ENCODE measurements around the gene JAKMIP2.
A peak's percentile ranks its signal among the peaks of the same experiment; 100 is the strongest.
"Not testable (repeated sequence)": the region's sequence is repeated elsewhere in the genome, so short reads cannot be mapped to it uniquely, and the experiment has no call there.

JAKMIP2 gene

DNA sequence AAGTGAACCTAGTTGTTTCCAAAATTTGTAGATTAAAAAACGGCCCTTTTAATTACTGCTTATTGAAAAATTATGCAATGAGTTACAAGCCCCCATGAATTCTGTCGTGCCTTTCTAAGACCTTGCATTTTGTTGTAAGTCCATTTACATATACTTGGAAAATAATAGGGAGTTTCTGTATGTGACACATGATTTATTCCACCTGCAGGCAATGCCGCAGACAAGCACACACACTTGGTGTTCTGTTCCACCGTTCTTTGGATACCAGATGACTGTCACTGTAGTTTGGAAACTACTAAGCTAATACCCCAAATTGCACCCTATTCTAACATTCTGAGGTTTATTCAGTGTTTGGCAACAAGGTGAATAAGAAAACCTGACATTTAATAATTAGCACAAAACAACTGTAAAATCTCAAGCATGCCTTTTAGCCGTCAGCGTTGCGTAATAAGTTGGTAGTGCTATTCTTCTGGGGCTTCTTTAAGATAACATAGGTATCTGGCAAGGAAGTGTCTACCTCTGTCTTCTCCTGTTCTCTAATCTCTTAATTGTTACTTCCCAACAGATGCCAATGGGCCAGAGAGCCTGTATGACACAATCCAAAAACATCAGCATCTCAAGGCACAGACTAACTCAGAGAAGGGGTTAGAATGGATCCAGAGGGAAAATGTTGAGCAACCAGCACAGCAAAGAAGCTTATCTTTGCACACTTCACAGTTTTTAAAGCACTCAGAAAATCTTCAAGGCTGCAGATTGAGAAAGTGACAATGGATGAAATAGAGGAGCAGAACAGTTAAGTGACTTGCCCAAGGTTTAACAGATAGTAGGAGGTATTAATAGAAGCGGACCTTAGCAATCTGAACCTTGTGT lies 224.4 kb downstream of the JAKMIP2 start:
- peak; percentile 28 for DNase-seq (ENCODE audit: low read depth)

DNA sequence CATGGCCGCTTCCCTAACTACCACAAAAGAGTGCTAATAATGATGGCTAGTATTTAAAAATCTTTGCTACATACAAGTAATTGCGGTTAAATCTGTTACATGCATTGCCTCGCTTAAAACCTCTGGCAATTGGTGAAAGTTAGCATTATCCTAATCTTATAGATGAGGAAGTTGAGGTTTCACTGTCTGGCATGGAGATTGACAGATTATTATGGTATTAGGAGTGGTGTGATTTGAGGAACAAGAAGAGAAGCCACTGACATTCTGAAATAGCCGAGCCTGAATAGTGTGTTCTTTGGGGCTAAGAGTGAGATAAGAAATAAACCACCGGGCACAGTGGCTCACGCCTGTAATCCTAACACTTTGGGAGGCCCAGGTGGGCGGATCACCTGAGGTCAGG lies 227.4 kb downstream of the JAKMIP2 start:
- no peak for DNase-seq (ENCODE audit: low read depth)

GRCh38 chr5:147554261-147554817 lies 228.2 kb downstream of the JAKMIP2 start:
- DNase-seq (ENCODE audit: low read depth) = peak; percentile 82

- not testable (repeated sequence) for DNase-seq (ENCODE audit: low read depth)
Measured at GRCh38 chr5:147553817-147554216, 228.7 kb downstream of the JAKMIP2 start.

- no peak for DNase-seq (ENCODE audit: low read depth)
Measured at GRCh38 chr5:147552897-147553296, 229.6 kb downstream of the JAKMIP2 start.

DNA sequence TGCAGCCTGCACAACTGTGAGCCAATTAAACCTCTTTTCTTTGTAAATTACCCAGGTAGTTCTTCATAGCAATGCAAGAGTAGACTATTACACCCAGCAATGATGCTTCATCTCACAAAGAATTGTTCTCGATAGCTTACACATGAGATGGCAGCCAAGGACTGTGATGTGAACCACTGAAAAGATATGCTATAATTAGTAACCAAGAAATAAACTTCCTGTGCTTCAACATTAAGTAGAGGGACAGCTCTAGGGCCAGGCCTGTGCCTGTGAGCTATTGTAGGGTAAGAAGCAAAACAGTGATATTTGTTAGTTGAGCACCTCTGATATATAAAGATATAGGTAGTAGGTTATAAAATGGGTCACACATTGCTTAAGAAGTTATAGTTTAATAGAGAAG lies 230.9 kb downstream of the JAKMIP2 start:
- DNase-seq (ENCODE audit: low read depth) = no peak

DNA sequence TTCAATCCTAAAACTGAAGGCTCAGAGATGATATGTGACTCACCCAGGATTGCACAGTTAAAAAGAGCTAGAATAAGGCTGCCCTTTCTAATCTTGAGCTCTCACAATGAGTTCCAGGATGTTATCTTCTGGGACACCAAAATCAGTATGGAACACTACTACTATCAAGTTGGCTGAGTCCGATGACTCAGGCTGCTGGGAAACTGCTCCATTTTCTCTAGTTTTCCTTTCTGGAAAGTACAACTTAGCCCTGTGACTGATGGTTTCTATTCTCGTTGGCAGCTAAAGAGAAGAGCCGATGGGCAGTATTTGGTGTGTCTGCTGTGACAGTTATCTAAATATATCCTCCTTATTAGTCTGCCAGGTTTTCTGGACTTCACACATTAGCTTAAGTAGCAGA lies 234.8 kb downstream of the JAKMIP2 start:
- DNase-seq (ENCODE audit: low read depth) = peak; percentile 49

GRCh38 chr5:147544556-147544955 lies 238.0 kb downstream of the JAKMIP2 start:
- no peak for DNase-seq (ENCODE audit: low read depth)

DNA sequence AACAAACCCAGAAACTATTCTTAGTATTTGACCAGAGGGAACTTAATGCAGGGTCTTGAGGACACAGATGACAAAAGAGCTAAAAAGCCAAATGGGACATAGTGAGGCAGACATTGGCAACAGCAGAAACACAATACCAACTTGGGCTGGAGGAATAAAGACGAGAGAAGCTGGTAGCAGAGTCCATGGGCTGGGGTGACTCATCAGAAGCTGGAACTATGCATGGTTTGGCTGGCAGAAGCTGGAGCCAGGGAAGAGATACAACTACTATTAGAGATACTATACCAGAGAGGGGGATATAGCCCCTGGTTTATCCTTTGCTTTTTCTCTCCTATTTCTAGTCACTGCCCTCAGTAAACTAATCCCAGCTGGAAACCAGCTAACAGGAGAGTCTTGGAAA lies 243.5 kb downstream of the JAKMIP2 start:
- DNase-seq (ENCODE audit: low read depth) = peak; percentile 54

- peak; percentile 34 for DNase-seq (ENCODE audit: low read depth)
Measured at GRCh38 chr5:147538236-147538635, 244.3 kb downstream of the JAKMIP2 start.
